ENCODE results near the gene SH2D1A. TPM values are rescaled to one million over a fixed set of nuclear protein-coding genes. Genes with fewer than 3 reads are reported as not detected.
A peak's percentile ranks its signal among the peaks of the same experiment; 100 is the strongest.
"Not testable (repeated sequence)": the region's sequence is repeated elsewhere in the genome, so short reads cannot be mapped to it uniquely, and the experiment has no call there.

SH2D1A gene
- total RNA-seq, result 1 to 10 TPM in 2 of 4 donors, under 1 TPM in 2; 0.54 to 7.7 (median 1.7) TPM

GRCh38 chrX:124346117-124346876, at the start of gene SH2D1A:
Gene SH2D1A (plus strand): TSS chrX:124346563. CDS start chrX:124346643, 80 bp downstream.
- no peaks in the 10 kb centered on the region for H3K36me3 ChIP-seq
- peak; percentile 22 for ATAC-seq
- H3K27ac ChIP-seq, result no peak within 1 kb of the TSS
- H3K4me3 ChIP-seq, result no peak within 1 kb of the TSS
- no peaks in the 10 kb centered on the region for H3K27me3 ChIP-seq
- no peak for TF ChIP-seq EP300 (IDR thresholded peaks at IDR 0.05)
- TF ChIP-seq POLR2AphosphoS5 (IDR thresholded peaks at IDR 0.05), result no peak
- no peak for TF ChIP-seq POLR2A (IDR thresholded peaks at IDR 0.05)
- TF ChIP-seq CTCF (IDR thresholded peaks at IDR 0.05), result no peak
- H3K9me3 ChIP-seq, result no peaks in the 10 kb centered on the region
- H3K4me1 ChIP-seq, result no peaks in the 10 kb centered on the region
- 72 to 90% methylated on average over 2 to 6 of the region's 19 CpGs for WGBS, 2 donors (ENCODE audit: low coverage in 1 of 2)

GRCh38 chrX:124299323-124299722, 47.0 kb upstream of the SH2D1A start:
- not testable (repeated sequence) for H3K9me3 ChIP-seq, H3K36me3 ChIP-seq, H3K4me1 ChIP-seq, ATAC-seq, H3K27ac ChIP-seq, H3K27me3 ChIP-seq, H3K4me3 ChIP-seq
- WGBS, 2 donors (ENCODE audit: low coverage in 1 of 2), result 94 to 97% methylated on average over 3 to 4 of the region's 4 CpGs

GRCh38 chrX:124300405-124300804, 46.0 kb upstream of the SH2D1A start:
- Histone ChIP-seq H3K27me3 (no peaks in the 10 kb centered on the region), H3K9me3 (no peaks in the 10 kb centered on the region), H3K4me3 (no peak overlapping the region), H3K4me1 (no peaks in the 10 kb centered on the region), H3K36me3 (no peaks in the 10 kb centered on the region), H3K27ac (no peak overlapping the region)
- 67 to 72% methylated on average over 3 to 4 of the region's 4 CpGs for WGBS, 2 donors (ENCODE audit: low coverage in 1 of 2)
- TF ChIP-seq CTCF (IDR thresholded peaks at IDR 0.05), result no peak
- TF ChIP-seq POLR2AphosphoS5 (IDR thresholded peaks at IDR 0.05), result no peak
- TF ChIP-seq POLR2A (IDR thresholded peaks at IDR 0.05), result no peak
- TF ChIP-seq EP300 (IDR thresholded peaks at IDR 0.05), result no peak
- ATAC-seq, result no peak

GRCh38 chrX:124307253-124307907, 39.0 kb upstream of the SH2D1A start:
- H3K36me3 ChIP-seq, result no peaks in the 10 kb centered on the region
- no peak for TF ChIP-seq EP300 (IDR thresholded peaks at IDR 0.05)
- no peak for TF ChIP-seq POLR2A (IDR thresholded peaks at IDR 0.05)
- TF ChIP-seq POLR2AphosphoS5 (IDR thresholded peaks at IDR 0.05), result no peak
- H3K9me3 ChIP-seq, result no peaks in the 10 kb centered on the region
- WGBS, 2 donors (ENCODE audit: low coverage in 1 of 2), result 71 to 75% methylated on average over 1 to 2 of the region's 2 CpGs
- H3K4me3 ChIP-seq, result no peak overlapping the region
- no peak overlapping the region for H3K27ac ChIP-seq
- H3K4me1 ChIP-seq, result no peaks in the 10 kb centered on the region
- H3K27me3 ChIP-seq, result no peaks in the 10 kb centered on the region
- no peak for ATAC-seq

- WGBS, 2 donors (ENCODE audit: low coverage in 1 of 2), result 82 to 83% methylated on average over 1 of the region's 1 CpG
- Histone ChIP-seq H3K4me3 (no peak overlapping the region), H3K4me1 (no peaks in the 10 kb centered on the region), H3K36me3 (no peaks in the 10 kb centered on the region), H3K27ac (no peak overlapping the region), H3K9me3 (no peaks in the 10 kb centered on the region), H3K27me3 (no peaks in the 10 kb centered on the region)
- no peak for ATAC-seq
- TF ChIP-seq CTCF (IDR thresholded peaks at IDR 0.05) (no peak), POLR2AphosphoS5 (IDR thresholded peaks at IDR 0.05) (no peak), EP300 (IDR thresholded peaks at IDR 0.05) (no peak), POLR2A (IDR thresholded peaks at IDR 0.05) (no peak)
Measured at GRCh38 chrX:124325732-124326131, 20.6 kb upstream of the SH2D1A start.

- no peaks in the 10 kb centered on the region for H3K27me3 ChIP-seq
- no peaks in the 10 kb centered on the region for H3K4me1 ChIP-seq
- no peaks in the 10 kb centered on the region for H3K36me3 ChIP-seq
- H3K9me3 ChIP-seq, result no peaks in the 10 kb centered on the region
- TF ChIP-seq POLR2AphosphoS5 (IDR thresholded peaks at IDR 0.05) (no peak), POLR2A (IDR thresholded peaks at IDR 0.05) (no peak), EP300 (IDR thresholded peaks at IDR 0.05) (no peak), CTCF (IDR thresholded peaks at IDR 0.05) (no peak)
- ATAC-seq, result no peak
- no peak overlapping the region for H3K27ac ChIP-seq
- 67 to 100% methylated on average over 1 of the region's 1 CpG for WGBS, 2 donors (ENCODE audit: low coverage in 1 of 2)
- no peak overlapping the region for H3K4me3 ChIP-seq
Measured at GRCh38 chrX:124328765-124329164, 17.6 kb upstream of the SH2D1A start.

Data from gastroesophageal sphincter (tissue), 4 donors.